Measurements from ENCODE around the gene PDIA4.
A peak's percentile ranks its signal among the peaks of the same experiment; 100 is the strongest.

PDIA4 gene

DNA sequence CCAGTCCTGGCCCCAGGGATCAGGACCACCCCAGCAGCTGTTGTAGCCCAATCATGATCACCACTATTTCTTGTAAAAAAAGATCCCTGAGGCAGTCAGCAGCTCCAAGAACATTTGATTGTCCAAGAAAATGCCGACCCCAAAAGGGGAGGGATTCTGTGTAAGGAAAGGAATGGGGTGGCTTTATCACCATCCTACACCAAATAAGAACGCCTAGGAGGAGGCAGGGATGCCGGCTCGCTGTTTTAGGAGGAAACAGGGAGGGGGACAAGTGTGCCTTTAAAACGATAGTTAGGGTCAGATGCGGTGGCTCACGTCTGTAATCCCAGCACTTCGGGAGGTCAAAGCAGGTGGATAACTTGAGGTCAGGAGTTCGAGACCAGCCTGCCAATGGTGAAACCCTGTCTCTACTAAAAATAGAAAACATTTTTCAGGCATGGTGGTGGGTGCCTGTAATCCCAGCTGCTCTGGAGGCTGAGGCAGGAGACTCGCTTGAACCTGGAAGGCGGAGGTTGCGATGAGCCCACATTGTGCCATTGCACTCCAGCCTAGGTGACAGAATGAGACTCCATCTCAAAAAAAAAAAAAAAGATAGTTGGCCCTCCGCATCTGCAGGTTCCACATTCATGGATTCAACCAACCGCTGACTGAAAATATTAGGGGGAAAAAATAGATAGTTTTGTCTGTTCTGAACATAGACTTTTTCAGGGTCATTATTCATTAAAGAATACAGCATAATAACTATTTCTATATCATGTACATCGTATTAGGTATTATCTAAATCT lies 63.6 kb downstream of the PDIA4 start:
- no peak for DNase-seq (ENCODE audit: low spot score)

GRCh38 chr7:148963583-148964482 lies 64.5 kb downstream of the PDIA4 start:
- DNase-seq (ENCODE audit: low spot score), result no peak

DNA sequence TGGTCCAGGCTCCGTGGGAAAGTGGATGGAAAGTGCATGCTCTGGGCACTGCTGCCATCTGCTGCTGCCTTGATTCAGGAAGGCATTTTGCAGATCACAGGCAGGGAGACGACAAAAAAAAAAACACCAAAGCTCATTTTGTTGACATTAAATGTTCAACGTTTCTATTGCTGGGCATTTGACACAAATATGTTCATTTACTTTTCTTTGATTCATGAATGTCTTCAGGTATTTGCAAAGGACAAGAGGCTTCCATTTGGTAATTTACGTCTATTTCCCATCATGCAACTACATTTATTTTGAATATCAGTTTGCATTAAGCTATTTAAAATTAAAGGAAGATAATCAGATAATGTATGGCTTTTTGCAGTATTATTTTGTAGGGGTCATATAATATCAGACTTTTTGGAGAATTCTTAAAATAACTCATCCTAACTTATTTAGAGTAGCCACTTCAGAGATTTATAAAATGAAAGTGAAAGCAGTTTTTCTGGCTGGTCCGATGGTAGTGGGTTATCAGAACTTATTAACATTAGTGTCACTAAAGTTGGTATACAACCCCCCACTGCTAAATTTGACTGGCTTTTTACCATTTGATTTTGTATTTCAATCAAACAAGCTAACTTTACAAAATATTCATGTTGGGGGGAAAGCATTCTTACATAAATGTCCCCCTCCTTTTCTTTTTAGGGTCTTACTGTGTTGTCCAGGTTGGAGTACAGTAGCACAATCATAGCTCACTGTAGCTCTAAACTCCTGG lies 65.3 kb downstream of the PDIA4 start:
- DNase-seq (ENCODE audit: low spot score), result peak; percentile 62

GRCh38 chr7:148962440-148962822 lies 65.9 kb downstream of the PDIA4 start:
- no peak for DNase-seq (ENCODE audit: low spot score)

GRCh38 chr7:148959726-148960125 lies 68.6 kb downstream of the PDIA4 start:
- no peak for DNase-seq (ENCODE audit: low spot score)

DNA sequence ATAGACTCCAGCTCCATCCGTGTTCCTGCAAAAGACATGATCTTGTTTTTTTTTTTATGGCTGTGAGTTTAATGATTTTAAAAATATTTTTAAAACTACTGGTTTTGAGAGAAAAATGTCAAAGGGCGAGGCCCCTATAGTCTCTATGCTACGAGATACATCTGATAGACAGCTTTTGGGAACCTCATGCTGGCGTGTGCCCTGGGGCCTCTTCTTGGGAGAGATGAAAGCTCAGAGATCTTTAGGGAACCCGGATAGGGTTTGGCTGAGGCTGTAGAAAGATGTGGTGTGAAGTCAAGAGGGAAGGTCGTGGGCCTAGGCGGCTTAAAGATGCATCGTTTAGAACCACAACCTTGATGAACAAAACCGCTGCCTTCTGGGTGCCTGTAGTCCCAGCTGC lies 70.2 kb downstream of the PDIA4 start:
- no peak for DNase-seq (ENCODE audit: low spot score)

- no peak for DNase-seq (ENCODE audit: low spot score)
These were observed 73.5 kb downstream of the PDIA4 start for GRCh38 chr7:148954766-148955165.

DNA sequence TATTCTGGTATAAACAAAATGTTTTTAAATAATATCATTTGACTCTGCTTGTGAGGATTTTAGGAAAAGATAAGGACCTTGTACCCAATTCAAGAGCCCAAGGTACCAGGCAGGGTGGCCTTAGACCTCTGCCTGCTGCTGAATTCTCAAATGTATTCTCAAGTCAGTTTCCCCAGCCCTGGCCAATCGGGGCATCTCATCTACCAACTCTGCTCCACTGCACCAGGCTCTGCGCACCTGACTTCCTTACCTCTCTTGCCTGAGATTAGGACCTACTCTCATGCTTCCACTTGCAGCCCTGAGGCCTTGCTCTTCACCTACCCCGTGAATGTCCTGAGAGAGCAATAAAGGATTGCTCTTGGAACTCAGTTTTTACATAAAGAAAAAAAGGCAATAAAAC lies 74.6 kb downstream of the PDIA4 start:
- no peak for DNase-seq (ENCODE audit: low spot score)

All from kidney capillary endothelial cell (primary cell).